Subcutaneous abdominal adipose tissue (tissue), 5 donors: ENCODE data around the gene LDB2.

Experiments
- H3K27ac ChIP-seq: one replicate; pipeline ENCODE4 v1.7.0; 2013; ENCODE audit warnings: low read depth, mild to moderate bottlenecking, inconsistent platforms, low read length, moderate library complexity
- H3K27me3 ChIP-seq, 5 donors: one replicate each; pipeline ENCODE4 v1.7.0; 2013; ENCODE audit warnings: low read length in 5 of 5, inconsistent platforms in 1 of 5; ENCODE audit not compliant: control insufficient read depth in 5 of 5, insufficient read depth in 4 of 5
- H3K36me3 ChIP-seq, 5 donors: one replicate each; pipeline ENCODE4 v1.7.0; 2013; ENCODE audit warnings: low read length in 5 of 5; ENCODE audit not compliant: control insufficient read depth in 5 of 5, insufficient read depth in 5 of 5
- H3K4me1 ChIP-seq, 5 donors: one replicate each; pipeline ENCODE4 v1.7.0; 2013; ENCODE audit warnings: low read length in 5 of 5, mild to moderate bottlenecking in 3 of 5, moderate library complexity in 1 of 5; ENCODE audit not compliant: control insufficient read depth in 5 of 5, insufficient read depth in 5 of 5
- H3K4me3 ChIP-seq, 5 donors: one replicate each; pipeline ENCODE4 v1.7.0; 2013; ENCODE audit warnings: low read length in 5 of 5, low read depth in 1 of 5
- H3K9ac ChIP-seq, 5 donors: one replicate each; pipeline ENCODE4 v1.7.0; 2013; ENCODE audit warnings: low read length in 5 of 5, mild to moderate bottlenecking in 4 of 5, moderate library complexity in 3 of 5
- H3K9me3 ChIP-seq, 5 donors: one replicate each; pipeline ENCODE4 v1.7.0; 2013; ENCODE audit warnings: low read length in 5 of 5; ENCODE audit not compliant: control insufficient read depth in 5 of 5
- donor health status: healthy.
- donor health status: healthy.
- donor health status: healthy.
- donor health status: healthy.
- donor health status: healthy.

Gene LDB2

GRCh38 chr4:16581117-16581516 lies 317.3 kb downstream of the LDB2 start:
- H3K36me3 ChIP-seq = peaks cover 0 to 36% (median 18%) of the 10 kb centered on the region in 5 donors
- H3K4me1 ChIP-seq = peaks cover 0 to 4% (median 0%) of the 10 kb centered on the region in 5 donors
- no peak overlapping the region for H3K27ac ChIP-seq
- peaks cover 0 to 3% (median 0%) of the 10 kb centered on the region in 5 donors for H3K9me3 ChIP-seq
- no peak overlapping the region for H3K9ac ChIP-seq
- H3K4me3 ChIP-seq = no peak overlapping the region
- H3K27me3 ChIP-seq = no peaks in the 10 kb centered on the region

GRCh38 chr4:16580514-16580913 lies 317.9 kb downstream of the LDB2 start:
- H3K27me3 ChIP-seq = no peaks in the 10 kb centered on the region
- no peak overlapping the region for H3K27ac ChIP-seq
- peaks cover 0 to 3% (median 0%) of the 10 kb centered on the region in 5 donors for H3K9me3 ChIP-seq
- H3K4me1 ChIP-seq = peaks cover 0 to 4% (median 0%) of the 10 kb centered on the region in 5 donors
- no peak overlapping the region for H3K4me3 ChIP-seq
- no peak overlapping the region for H3K9ac ChIP-seq
- H3K36me3 ChIP-seq = peaks cover 0 to 33% (median 18%) of the 10 kb centered on the region in 5 donors

- no peak overlapping the region for H3K27ac ChIP-seq
- H3K9ac ChIP-seq = peak overlapping the region in 1 of 5 donors; percentile 39
- no peaks in the 10 kb centered on the region for H3K27me3 ChIP-seq
- no peak overlapping the region for H3K4me3 ChIP-seq
- peaks cover 0 to 3% (median 0%) of the 10 kb centered on the region in 5 donors for H3K9me3 ChIP-seq
- H3K36me3 ChIP-seq = peaks cover 0 to 31% (median 18%) of the 10 kb centered on the region in 5 donors
- peaks cover 0 to 4% (median 0%) of the 10 kb centered on the region in 5 donors for H3K4me1 ChIP-seq
Measured at GRCh38 chr4:16579866-16580265, 318.6 kb downstream of the LDB2 start.

- peaks cover 4 to 15% (median 13%) of the 10 kb centered on the region in 5 donors for H3K4me1 ChIP-seq
- no peak overlapping the region for H3K27ac ChIP-seq
- H3K9ac ChIP-seq = no peak overlapping the region
- H3K9me3 ChIP-seq = no peaks in the 10 kb centered on the region
- no peaks in the 10 kb centered on the region for H3K27me3 ChIP-seq
- H3K36me3 ChIP-seq = peaks cover 0 to 12% (median 2%) of the 10 kb centered on the region in 5 donors
- no peak overlapping the region for H3K4me3 ChIP-seq
Measured at GRCh38 chr4:16577177-16577576, 321.3 kb downstream of the LDB2 start.

- Histone ChIP-seq H3K36me3 (peaks cover 0 to 4% (median 0%) of the 10 kb centered on the region in 5 donors), H3K4me1 (peaks cover 3 to 15% (median 13%) of the 10 kb centered on the region in 5 donors), H3K27ac (no peak overlapping the region), H3K9me3 (no peaks in the 10 kb centered on the region), H3K4me3 (no peak overlapping the region), H3K27me3 (no peaks in the 10 kb centered on the region), H3K9ac (no peak overlapping the region)
Measured at GRCh38 chr4:16574981-16575380, 323.5 kb downstream of the LDB2 start.

GRCh38 chr4:16573739-16574138 lies 324.7 kb downstream of the LDB2 start:
- Histone ChIP-seq H3K9ac (no peak overlapping the region), H3K9me3 (no peaks in the 10 kb centered on the region), H3K4me1 (peaks cover 0 to 15% (median 13%) of the 10 kb centered on the region in 5 donors), H3K36me3 (no peaks in the 10 kb centered on the region), H3K4me3 (no peak overlapping the region), H3K27ac (no peak overlapping the region), H3K27me3 (no peaks in the 10 kb centered on the region)

GRCh38 chr4:16573206-16573605 lies 325.2 kb downstream of the LDB2 start:
- peaks cover 0 to 15% (median 13%) of the 10 kb centered on the region in 5 donors for H3K4me1 ChIP-seq
- H3K27me3 ChIP-seq = no peaks in the 10 kb centered on the region
- no peaks in the 10 kb centered on the region for H3K9me3 ChIP-seq
- no peak overlapping the region for H3K9ac ChIP-seq
- H3K27ac ChIP-seq = no peak overlapping the region
- no peaks in the 10 kb centered on the region for H3K36me3 ChIP-seq
- no peak overlapping the region for H3K4me3 ChIP-seq

GRCh38 chr4:16572631-16573030 lies 325.8 kb downstream of the LDB2 start:
- peaks cover 0 to 15% (median 13%) of the 10 kb centered on the region in 5 donors for H3K4me1 ChIP-seq
- no peaks in the 10 kb centered on the region for H3K27me3 ChIP-seq
- no peak overlapping the region for H3K27ac ChIP-seq
- no peaks in the 10 kb centered on the region for H3K36me3 ChIP-seq
- no peaks in the 10 kb centered on the region for H3K9me3 ChIP-seq
- H3K4me3 ChIP-seq = no peak overlapping the region
- no peak overlapping the region for H3K9ac ChIP-seq

- Histone ChIP-seq H3K4me3 (no peak overlapping the region), H3K9me3 (no peaks in the 10 kb centered on the region), H3K9ac (no peak overlapping the region), H3K27me3 (no peaks in the 10 kb centered on the region), H3K27ac (no peak overlapping the region), H3K36me3 (no peaks in the 10 kb centered on the region), H3K4me1 (peaks cover 0 to 15% (median 13%) of the 10 kb centered on the region in 5 donors)
Measured at GRCh38 chr4:16572161-16572560, 326.3 kb downstream of the LDB2 start.

GRCh38 chr4:16569790-16570189 lies 328.7 kb downstream of the LDB2 start:
- Histone ChIP-seq H3K4me1 (peaks cover 0 to 15% (median 13%) of the 10 kb centered on the region in 5 donors), H3K27me3 (no peaks in the 10 kb centered on the region), H3K36me3 (no peaks in the 10 kb centered on the region), H3K4me3 (no peak overlapping the region), H3K9ac (no peak overlapping the region), H3K27ac (no peak overlapping the region), H3K9me3 (no peaks in the 10 kb centered on the region)
